Testis (tissue), 2 donors: ENCODE data around the gene NEXMIF.

ENCODE experiments used
- CTCF ChIP-seq, 3 experiments: fragments of 450-650 bp in 2 of 3; fragments of 200-600 bp in 1 of 3; sonication (generic) in 1 of 3; IDR thresholded peaks; one replicate each; pipeline ENCODE4 v1.5.1; 2016 to 2019; ENCODE audit warnings: antibody characterized with exemption in 3 of 3, mild to moderate bottlenecking in 2 of 3, moderate library complexity in 1 of 3
- POLR2A ChIP-seq: fragments of 450-650 bp; IDR thresholded peaks from one replicate; pipeline ENCODE4 v1.6.1; 2017; ENCODE audit warnings: antibody characterized with exemption, mild to moderate bottlenecking, moderate library complexity

- TF ChIP-seq CTCF (IDR thresholded peaks at IDR 0.05) (no peak), POLR2A (no peak)
These were observed 140.6 kb downstream of the NEXMIF start for GRCh38 chrX:74784629-74785028.
